ENCODE results near the gene RTL5.

RTL5 gene

DNA sequence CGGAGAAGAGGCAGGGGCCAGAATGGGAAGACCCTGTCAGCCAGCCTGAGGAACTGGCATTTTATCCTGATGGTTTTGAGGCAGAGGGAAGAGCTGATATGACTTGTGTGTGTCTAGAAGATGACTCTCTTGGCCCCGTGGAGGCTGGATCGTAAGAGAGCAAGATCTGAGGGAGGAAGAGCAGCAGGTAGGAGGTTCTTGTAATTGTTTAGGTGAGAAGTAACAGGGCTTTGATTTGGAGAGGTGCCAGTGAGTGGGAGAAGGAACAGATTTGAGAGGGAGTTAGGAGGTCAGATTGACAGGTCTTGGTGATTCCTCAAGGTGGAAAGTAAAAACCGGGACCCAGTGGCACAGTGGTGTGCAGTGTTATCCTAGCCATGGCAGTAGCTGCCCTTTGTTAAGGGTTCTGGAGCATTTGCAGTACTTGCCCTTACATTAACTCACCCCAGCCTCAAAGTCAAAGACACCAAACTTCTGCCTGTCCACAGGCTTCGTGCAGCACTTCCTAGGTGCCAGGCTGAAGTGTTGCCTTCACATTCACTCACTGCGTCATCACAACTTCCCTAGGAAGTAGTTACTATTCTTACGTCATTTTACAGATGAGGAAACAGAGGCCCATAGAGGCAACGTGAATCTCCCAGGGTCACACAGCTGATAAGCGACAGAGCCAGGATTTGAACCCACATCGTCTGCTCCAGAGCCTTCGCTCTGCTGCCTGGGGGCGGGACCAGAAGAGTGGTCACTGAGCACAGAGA is 23.7 kb downstream of the RTL5 start:
- DNase-seq, result no peak

DNA sequence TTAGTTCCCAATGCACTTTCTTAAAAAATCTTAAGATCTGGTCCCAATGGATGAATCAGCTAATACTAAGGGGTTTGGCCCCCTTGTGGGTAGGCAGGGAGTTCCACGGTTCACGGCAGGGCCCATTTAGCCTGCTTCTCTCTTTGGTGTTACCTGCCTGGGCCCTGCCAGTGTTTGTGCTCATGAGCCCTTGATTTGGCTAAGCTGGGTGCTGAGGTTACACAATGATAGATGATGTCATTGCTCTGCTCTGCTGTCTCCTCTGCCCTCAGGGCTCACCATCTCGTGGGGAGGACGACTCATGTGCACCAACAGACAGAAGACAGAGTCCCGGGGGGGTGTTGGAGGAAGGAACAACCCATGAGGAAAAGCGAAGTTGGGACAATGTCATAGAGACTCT is 24.4 kb downstream of the RTL5 start:
- DNase-seq, result no peak

GRCh38 chrX:72105436-72105835 is 26.3 kb downstream of the RTL5 start:
- no peak for DNase-seq

- no peak for DNase-seq
Measured at GRCh38 chrX:72102760-72103159, 29.0 kb downstream of the RTL5 start.

GRCh38 chrX:72102126-72102525 is 29.6 kb downstream of the RTL5 start:
- no peak for DNase-seq

GRCh38 chrX:72101597-72102037 is 30.1 kb downstream of the RTL5 start:
- no peak for DNase-seq

DNA sequence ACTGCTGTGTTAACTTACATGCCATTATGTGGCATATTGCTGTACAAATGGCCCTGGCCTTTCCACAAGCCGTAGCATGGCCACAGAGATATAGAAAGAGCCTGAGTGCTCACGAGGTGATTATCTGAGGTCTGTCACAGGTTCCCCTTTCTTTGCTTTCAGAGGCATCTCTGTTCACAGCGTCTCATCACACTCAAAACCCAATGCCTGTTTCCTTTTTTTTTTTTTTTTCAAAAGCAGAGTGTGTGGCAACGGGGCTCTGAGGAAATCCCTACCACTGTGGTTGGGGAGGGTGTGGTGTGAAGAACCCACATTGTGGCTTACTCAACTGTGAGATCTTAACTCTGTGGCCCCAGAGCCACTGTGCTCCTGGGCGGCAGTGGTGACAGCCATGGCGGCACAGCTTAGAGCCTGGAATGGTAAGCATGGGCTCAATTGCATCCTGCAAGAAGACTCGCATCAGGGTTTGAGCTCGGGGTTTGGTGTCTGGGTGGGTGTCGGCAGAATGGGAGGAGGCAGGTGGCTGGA is 30.8 kb downstream of the RTL5 start:
- DNase-seq, result no peak

GRCh38 chrX:72100051-72100755 is 31.5 kb downstream of the RTL5 start:
- no peak for DNase-seq

- DNase-seq, result no peak
Measured at GRCh38 chrX:72097098-72097497, 34.6 kb downstream of the RTL5 start.

DNA sequence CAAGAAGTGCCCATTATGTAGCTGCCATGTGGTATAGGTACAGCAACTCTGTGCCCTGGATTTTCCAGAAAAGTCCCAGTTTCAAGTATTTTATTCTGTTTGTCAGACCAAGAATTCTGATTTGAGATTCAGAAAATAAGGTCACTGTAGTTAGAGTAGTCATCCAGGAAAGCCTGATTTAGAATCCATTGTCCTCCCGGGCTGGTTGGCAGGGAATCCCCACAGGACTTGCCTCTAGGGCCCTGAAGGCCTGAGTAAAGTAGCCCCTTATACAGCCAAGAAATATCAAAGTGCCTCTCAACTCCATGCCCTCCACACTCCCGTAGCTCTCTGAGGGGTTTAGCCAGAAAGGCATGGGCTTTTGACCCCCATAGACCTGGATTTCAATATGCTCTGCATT is 36.3 kb downstream of the RTL5 start:
- no peak for DNase-seq

DNA sequence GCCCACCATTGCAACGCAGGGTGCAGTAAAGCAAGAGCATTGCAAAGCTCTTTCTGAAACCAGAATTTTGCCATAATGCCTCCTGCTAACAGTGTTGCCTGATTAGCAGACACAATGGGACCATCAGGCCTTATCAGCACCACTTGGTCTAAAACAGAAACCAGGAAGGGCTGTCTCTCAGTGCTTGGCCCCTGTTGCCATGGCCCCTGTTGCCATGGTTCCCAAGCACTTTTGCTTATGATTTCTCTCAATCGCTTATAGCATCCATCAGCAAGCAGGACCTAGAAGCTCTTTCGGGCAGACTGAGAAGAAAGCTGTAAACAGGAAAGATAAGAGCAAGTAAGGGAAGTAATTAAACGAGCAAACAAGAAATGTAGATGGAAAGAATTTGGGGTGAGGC is 36.8 kb downstream of the RTL5 start:
- DNase-seq, result no peak

- no peak for DNase-seq
Measured at GRCh38 chrX:72089254-72089653, 42.5 kb downstream of the RTL5 start.

- DNase-seq, result no peak
Measured at GRCh38 chrX:72088761-72089160, 43.0 kb downstream of the RTL5 start.

GRCh38 chrX:72086995-72087394 is 44.7 kb downstream of the RTL5 start:
- DNase-seq, result no peak

GRCh38 chrX:72084114-72084513 is 47.6 kb downstream of the RTL5 start:
- no peak for DNase-seq

GRCh38 chrX:72083291-72083690 is 48.4 kb downstream of the RTL5 start:
- no peak for DNase-seq

DNA sequence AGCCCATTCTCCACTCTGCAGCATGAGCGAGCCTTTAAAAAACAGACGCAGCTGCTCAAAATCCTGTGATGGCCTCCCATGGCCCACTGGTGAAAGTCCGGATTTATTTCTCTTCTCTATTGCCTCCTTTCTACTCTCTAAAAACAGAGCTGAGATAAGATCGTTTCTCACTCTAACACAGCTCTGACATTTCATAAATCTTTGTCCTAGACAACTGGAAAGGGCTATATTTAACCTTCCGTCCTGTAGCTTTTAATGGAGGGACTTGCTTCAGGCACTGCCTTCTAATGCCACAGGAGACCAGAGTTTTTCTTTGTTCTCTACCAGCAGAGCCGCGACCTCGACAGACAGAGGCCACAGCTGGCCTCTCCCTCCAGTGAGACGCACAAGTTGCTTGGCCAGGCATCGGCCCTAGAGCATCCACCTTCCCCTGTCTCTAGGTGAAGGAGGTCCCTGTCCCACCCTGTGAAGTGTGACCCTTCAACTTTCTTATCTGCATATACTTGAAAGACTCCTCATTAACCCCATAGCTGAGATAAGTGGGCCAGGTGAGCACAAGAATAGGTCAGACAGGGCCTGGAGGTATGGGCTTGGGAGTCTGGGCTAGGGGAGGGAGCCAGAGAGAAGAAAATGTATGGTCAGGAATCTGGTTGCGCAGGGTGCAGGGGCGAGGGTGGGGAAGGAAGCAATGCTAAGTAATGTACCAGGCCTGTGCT is 50.0 kb downstream of the RTL5 start:
- DNase-seq, result no peak

GRCh38 chrX:72080800-72081199 is 50.9 kb downstream of the RTL5 start:
- no peak for DNase-seq

DNA sequence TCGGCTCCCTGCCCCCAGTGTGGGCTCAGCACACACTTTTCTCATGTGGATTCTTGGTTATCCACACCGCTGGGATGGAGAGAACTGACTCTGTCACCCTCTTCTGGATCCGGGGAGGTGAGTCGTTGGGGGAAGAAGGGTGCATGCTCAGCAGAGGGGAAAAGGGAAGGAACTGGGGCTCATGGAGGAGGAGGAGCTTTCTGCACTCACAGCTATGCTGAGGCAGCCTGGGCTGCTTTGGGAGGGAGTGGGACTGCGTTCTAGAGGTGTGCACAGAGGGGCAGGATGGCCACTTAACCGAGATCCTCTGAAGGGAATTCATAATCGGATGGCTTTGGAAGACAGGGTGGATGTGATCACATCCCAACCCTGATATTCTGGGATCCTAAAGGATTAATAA is 51.6 kb downstream of the RTL5 start:
- DNase-seq, result no peak

DNA sequence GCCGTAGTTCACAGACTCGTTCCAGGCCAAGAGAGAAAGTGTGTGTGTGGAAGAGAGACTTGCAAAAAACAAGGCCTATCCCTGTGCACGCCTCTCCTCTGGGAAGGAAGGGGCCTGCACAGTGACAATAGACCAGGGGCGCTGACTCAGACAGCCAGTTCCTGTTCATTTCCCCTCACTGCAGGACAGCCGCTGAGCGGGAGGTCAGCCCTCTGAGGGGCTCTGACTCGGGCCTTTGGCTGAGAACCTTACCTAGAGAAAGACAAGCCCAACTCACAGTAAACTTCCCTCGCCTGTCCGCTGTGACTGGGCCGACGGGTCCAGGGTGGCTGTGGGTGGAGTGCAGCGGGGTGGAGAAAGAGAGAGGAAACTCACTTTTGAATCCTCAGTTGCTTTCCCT is 52.1 kb downstream of the RTL5 start:
- no peak for DNase-seq

GRCh38 chrX:72078411-72078810 is 53.3 kb downstream of the RTL5 start:
- DNase-seq, result no peak

Data from SW 1271 (cell line).